Middle frontal gyrus (tissue), 1 donor: ENCODE results near the gene NDC80.
A peak's percentile ranks its signal among the peaks of the same experiment; 100 is the strongest.

ENCODE experiments used
- DNase-seq: peaks from one replicate; pipeline ENCODE4 v3.0.0-alpha.2; 2015; ENCODE audit warnings: low spot score; ENCODE audit errors: extremely low spot score

NDC80 gene

GRCh38 chr18:2557536-2557935 lies 13.8 kb upstream of the NDC80 start:
- DNase-seq: no peak

- no peak for DNase-seq
Measured at GRCh38 chr18:2559249-2559648, 12.1 kb upstream of the NDC80 start.

GRCh38 chr18:2564373-2564772 lies 7.0 kb upstream of the NDC80 start:
- DNase-seq: no peak

- DNase-seq: no peak
Measured at GRCh38 chr18:2568129-2568528, 3.2 kb upstream of the NDC80 start.

- DNase-seq: no peak
Measured at GRCh38 chr18:2568605-2569004, 2.8 kb upstream of the NDC80 start.

- no peak for DNase-seq
Measured at GRCh38 chr18:2569338-2570207, 1.8 kb upstream of the NDC80 start.

- peak; percentile 30 for DNase-seq
Measured at GRCh38 chr18:2570772-2571199, 571 bp upstream of the NDC80 start.

GRCh38 chr18:2572171-2572569 lies 813 bp downstream of the NDC80 start:
- DNase-seq: no peak

- DNase-seq: no peak
Measured at GRCh38 chr18:2572892-2573291, 1.5 kb downstream of the NDC80 start.

- DNase-seq: no peak
Measured at GRCh38 chr18:2573408-2573807, 2.1 kb downstream of the NDC80 start.

- DNase-seq: no peak
Measured at GRCh38 chr18:2587788-2588187, 16.4 kb downstream of the NDC80 start.

- DNase-seq: no peak
Measured at GRCh38 chr18:2588666-2589344, 17.4 kb downstream of the NDC80 start.

- DNase-seq: no peak
Measured at GRCh38 chr18:2589345-2590068, 18.1 kb downstream of the NDC80 start.

GRCh38 chr18:2590303-2590702 lies 18.9 kb downstream of the NDC80 start:
- DNase-seq: no peak

GRCh38 chr18:2597639-2598038 lies 26.3 kb downstream of the NDC80 start:
- DNase-seq: no peak

- no peak for DNase-seq
Measured at GRCh38 chr18:2602844-2603243, 31.5 kb downstream of the NDC80 start.

- DNase-seq: no peak
Measured at GRCh38 chr18:2606335-2606734, 35.0 kb downstream of the NDC80 start.

- no peak for DNase-seq
Measured at GRCh38 chr18:2609604-2610003, 38.2 kb downstream of the NDC80 start.

GRCh38 chr18:2610549-2610948 lies 39.2 kb downstream of the NDC80 start:
- no peak for DNase-seq

- no peak for DNase-seq
Measured at GRCh38 chr18:2612996-2613395, 41.6 kb downstream of the NDC80 start.

GRCh38 chr18:2617401-2617998 lies 46.1 kb downstream of the NDC80 start:
- DNase-seq: no peak

GRCh38 chr18:2618009-2618408 lies 46.7 kb downstream of the NDC80 start:
- no peak for DNase-seq
